GM18909 (cell line): Measurements from ENCODE around the gene SERPINA12.
"Not testable (repeated sequence)": the region's sequence is repeated elsewhere in the genome, so short reads cannot be mapped to it uniquely, and the experiment has no call there.

ENCODE experiments used
- ATAC-seq: cut with Tn5 transposase; IDR thresholded peaks from one replicate; pipeline ENCODE4 v1.9.1; 2021; ENCODE audit warnings: mild to moderate bottlenecking; ENCODE audit not compliant: unreplicated experiment, poor library complexity

SERPINA12 gene

DNA sequence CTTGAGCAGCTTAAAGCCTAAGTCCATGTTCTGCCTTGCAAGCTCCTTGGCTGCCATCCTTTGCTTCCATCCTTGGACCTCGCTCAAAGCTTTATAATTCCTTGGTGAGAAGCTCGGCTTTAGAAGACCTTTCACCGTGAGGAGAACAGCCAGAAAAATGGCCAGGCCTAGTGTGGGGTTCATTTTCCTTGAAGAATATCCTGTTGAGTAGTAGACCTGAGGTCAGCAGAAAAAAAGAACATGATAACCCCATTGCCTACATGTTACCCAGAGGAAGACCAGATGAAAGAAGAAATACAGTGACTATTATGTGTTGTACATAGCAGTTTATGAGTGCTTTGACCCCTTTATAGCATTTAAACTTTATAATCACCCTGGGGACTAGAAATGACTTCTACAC is 11.1 kb downstream of the SERPINA12 start:
- ATAC-seq, result no peak

DNA sequence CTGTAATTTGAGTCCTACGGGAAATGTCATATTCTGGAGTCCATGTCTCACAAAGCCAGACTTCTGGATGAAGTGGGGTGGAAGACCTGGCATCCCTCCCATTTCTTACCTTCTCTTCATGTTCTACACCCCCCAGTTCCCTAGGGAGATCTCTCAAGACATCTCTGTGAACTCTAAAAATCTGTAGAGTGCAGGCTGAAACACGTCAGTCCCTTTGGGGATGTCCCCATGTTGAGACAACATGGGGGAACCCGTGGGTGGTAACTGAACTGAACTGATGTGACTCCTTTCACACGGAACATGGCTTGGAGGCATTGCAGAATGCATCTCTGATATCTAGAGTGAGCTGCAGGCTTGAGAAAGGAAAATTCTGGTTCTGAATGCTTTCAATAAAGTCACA is 15.2 kb downstream of the SERPINA12 start:
- no peak for ATAC-seq

DNA sequence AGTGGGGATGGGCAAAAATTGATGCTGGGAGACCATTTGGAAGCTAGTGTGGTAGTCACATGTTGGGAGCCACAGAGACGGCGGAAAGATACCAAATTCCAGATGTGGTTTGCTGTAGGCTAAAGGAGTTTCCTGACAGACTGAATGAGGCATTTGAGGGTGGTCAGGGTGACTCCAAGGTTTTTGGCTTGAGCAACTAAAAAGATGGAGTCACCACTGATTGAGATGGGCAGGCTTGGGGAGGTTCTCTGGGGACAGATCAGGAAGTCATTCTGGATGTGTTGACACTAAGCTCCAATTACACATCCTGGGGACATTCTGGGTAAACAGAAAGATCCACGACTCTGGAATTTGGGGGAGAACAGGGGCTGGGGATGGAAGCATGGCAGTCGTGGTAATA is 17.8 kb downstream of the SERPINA12 start:
- ATAC-seq, result no peak

DNA sequence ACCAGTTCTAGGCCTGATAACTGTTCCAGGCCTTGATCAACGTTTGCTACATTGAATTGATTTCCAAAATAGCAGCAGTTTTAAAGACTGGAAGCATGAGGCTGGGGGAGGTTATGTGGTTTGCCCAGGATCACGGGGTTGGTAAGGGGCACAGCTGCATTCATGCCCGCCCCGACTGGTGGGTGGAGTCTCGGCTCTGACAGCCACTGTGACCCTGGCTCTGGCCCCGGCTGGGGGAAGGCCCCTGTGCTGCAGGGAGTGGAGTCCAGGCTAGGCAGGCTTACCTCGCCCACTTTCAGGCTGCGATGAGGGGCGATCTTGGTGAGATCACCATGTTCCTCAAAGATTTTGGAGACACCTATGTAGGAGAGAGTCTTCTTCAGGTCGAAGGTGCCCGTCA is 19.9 kb downstream of the SERPINA12 start:
- no peak for ATAC-seq

DNA sequence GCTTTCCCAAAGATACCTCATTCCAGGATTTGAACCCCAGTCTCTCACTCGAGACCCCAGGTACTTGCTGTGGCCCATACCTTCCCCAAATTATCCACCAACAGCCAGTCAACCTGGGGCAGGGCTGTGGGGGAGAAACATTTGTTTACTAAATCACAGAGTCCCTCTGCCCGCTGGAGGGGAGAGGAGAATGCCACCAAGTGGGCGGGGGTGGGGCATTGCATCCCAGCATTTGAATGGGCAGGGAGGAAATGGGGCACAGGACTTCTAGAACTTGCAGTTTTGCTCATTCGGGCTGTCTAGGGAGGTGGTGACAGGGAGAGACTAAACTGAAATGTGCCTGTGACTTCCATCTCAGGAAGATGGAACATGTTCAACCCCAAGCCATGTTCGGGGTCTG is 22.4 kb downstream of the SERPINA12 start:
- ATAC-seq, result no peak

DNA sequence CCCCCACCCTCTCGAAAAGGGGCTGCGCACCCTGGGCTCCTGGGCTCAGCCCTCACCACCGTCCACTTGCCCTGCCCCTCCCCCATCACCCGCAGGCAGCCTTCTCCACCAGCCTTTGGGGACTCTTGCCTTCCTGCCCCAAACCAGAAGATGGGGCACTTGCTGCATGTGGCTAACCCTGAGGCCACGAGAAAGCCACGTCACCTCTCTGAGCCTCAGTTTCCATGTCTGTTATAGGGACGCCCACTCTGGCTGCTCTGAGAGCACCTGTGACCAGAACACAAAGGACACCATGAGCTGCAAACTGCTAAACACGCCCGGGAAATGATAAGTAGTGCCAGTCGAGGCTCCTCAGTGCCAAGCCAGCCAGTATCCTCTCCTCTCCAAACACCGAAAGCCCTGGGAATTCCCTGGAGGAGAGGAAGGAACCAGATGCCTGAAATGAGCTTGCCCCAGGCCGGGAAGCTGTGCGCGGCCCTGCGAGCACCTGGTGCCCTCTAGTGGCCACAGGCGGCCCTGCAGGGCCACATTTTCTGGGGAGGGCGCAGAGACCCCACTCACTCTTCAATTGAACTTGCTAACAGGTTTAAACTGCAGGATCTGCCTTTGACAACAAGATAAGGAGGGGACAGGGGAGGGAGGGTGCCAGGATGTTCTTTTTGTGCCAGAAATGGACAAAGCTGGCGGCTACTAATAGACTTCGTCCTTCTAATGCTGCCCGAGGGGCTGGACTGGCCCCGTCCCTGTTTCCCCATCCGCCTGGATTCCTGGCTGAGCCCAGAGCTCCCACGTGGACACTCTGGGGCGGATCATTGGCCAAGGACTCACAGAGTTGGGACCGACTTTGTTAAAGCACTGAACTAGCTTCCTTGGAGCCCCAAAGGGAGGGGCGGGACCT is 23.1 kb downstream of the SERPINA12 start:
- no peak for ATAC-seq

DNA sequence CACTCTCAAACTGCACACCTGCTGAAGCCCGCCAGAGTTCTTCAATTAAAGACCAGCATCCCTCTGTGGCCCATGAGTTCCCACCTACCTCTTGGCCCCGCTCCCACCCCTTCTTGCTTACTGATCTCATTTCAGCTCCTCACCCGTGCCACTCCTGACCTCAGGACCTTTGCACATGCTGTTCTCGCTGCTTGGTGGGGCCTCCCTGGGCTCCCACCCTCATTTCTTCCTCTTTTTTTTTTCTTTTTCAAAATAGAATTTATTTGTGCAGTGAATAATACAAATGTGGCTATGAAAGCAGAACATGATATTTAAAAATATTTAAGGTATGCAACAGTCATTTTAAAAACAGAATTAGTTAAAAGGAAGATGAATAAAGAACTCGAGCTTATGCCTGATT is 24.8 kb downstream of the SERPINA12 start:
- ATAC-seq, result no peak

DNA sequence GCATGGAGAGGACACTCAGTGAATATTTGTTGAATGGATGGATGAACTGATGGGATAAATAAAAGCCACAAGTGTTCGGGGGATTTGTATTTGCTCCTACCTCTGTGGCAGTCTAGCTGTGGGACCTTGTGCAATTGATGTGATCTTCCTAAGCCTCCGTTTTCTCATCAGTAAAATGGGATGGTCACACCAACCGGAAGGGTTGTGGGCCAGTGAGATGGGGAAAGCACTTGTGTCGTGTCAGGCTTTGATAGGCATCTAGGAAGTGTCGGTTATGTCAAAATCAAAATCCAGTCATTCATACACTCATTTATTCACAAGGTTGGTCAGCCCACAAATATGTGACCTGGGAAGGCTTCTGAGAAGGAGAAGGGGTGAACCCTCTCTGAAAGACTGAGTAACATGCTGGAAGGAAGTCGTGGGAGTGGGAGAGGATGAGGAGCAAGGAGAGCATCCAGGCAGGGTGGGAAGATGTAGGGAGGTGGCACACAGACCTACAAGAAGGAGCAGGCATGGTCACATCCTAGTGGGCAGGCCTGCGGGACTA is 25.5 kb downstream of the SERPINA12 start:
- ATAC-seq, result no peak

DNA sequence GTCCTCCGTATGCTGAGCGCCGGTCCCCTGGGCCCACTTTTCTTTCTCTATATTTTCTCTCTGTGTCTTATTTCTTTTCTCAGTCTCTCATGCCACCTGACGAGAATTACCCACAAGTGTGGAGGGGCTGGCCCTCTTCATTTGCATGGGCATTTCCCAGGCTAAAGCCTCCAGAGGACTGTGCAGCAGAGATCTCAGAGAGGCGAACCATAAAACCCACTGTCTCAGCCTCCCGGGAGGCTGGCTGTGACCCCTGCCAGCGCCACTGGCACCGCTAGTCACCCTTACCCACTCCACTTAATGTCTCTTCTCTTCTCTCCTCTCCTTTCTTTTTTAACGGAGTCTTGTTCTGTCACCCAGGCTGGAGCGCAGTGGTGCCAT is 26.2 kb downstream of the SERPINA12 start:
- ATAC-seq, result peak; percentile 77

DNA sequence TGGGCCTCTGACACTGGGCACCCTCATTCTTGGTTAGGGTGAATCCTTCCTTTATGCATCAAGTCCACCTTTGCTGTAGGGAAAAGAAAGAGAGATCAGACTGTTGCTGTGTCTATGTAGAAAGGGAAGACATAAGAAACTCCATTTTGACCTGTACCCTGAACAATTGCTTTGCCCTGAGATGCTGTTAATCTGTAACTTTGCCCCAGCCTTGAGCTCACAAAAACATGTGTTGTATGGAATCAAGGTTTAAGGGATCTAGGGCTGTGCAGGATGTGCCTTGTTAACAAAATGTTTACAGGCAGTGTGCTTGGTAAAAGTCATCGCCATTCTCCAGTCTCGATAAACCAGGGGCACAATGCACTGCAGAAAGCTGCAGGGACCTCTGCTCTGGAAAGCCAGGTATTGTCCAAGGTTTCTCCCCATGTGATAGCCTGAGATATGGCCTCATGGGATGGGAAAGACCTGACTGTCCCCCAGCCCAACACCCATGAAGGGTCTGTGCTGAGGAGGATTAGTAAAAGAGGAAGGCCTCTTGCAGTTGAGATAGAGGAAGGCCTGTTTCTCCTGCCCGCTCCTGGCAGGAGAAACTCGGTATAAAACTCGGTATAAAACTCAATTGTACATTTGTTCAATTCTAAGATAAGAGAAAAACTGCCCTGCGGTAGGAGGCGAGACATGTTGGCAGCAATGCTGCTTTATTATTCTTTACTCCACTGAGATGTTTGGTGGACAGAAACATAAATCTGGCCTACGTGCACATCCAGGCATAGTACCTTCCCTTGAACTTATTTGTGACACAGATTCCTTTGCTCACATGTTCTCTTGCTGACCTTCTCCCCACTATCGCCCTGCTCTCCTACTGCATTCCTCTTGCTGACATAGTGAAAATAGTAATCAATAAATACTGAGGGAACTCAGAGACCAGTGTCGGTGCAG is 26.9 kb downstream of the SERPINA12 start:
- ATAC-seq, result not testable (repeated sequence)

DNA sequence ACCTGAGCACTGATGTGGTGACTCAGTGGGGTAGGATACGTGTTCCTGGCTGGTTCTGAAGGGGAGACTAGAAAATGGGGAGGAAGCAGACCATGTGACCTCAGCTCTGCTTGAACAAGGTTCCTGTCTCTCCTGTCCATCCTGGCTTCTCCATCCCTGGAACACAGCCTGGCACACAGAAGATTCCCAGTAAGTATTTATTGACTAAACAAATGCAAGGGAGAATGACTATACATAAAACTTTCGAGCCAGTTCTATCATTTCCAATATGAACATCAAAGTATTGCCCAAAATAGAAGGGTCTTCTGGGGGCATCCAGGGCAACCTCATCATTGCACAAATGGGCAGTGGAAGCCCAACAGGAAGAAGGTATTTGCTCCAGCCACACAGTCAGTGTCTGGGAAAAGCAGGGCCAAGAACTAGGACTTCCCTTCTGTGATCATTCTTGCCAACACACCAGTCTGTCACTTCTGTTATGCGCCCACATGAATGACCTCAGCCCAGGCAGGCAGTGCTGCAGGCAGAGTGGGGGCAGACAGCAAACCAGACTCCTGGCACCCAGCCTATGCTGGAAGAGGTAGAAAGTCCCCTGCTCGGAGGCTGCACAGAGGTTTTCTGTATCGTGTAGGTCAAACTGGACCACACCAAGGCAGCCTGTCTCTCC is 27.7 kb downstream of the SERPINA12 start:
- ATAC-seq, result no peak

DNA sequence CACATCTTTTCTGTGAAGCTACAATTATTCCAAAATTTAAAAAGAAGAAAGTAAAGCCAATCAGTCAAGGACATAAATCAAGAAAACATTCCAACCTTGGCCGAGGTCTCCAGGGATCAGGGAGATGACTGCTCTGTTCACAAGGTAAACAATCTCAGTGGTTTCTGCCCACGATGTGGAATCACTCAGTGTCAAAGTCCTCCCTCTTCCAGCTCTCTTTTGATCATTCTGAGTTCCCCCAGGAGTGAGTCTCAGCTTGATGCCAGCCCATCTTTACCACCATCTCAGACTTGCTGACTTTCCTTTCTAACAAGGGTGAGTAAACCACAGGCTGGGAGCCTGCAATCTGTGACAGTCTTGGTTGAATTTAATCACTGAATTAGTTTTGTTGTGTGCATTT is 28.5 kb downstream of the SERPINA12 start:
- no peak for ATAC-seq

DNA sequence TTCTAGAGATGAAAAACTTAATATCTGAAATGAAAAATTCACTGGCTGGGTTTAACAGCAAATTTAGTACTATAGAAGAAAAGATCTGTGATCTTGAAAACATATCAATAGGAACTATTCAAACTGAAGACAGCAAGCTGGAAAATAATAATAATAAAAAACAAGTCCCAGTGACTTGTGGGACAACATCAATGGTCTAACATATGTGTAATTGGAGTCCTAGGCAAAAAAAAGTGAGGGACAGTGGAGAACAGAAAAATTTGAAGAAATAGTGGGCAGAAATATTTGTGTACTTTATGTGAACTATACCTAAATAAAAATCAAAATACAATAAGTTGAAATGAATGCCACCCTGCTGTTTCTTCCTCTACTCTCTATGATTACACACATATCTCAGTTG is 30.8 kb downstream of the SERPINA12 start:
- ATAC-seq, result no peak

DNA sequence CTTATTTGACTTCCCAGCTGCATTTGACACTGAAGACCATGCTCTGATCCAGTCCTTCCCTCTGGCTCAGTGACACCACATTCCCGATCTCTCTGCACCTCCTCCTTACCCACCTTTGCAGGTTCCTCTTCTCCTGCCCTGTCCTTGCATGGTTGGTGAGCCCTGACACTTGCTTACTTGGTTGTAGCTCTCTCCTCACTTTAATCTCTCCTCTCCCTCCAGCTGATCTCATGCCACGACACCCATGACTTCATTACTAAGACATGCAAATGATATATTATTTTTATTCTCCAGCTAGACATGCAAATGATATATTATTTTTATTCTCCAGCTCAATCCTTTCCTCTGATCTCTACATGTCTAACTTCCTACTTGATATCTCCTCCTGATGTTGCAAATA is 33.2 kb downstream of the SERPINA12 start, which contains the start of gene SERPINA9:
Gene SERPINA9 (minus strand): TSS at position 175 of the 400 bp plus-strand sequence. CDS start 6,357 bp downstream, outside the sequence.
- no peak for ATAC-seq

DNA sequence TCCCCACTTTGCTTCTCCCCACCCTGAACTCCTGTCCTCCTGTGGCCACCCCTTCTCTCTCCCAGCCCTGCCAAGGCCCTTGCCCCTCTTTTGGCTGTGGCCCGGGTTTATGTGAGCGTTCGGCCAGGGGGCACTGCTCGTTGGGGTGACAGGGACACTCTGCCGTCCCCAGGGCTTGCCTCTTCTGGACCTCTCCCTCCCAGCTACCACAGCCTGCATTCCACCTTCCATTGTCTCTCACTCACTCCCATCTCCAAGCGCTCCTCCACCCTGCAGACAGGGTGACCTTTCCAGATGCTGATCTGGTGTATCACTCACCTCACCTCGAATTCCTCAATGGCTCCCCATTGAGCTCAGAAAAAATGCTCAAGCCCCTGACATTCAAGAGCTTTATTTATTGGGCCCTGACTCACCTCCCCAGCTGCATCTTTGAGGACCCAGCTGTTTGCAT is 34.7 kb downstream of the SERPINA12 start:
- ATAC-seq, result no peak

DNA sequence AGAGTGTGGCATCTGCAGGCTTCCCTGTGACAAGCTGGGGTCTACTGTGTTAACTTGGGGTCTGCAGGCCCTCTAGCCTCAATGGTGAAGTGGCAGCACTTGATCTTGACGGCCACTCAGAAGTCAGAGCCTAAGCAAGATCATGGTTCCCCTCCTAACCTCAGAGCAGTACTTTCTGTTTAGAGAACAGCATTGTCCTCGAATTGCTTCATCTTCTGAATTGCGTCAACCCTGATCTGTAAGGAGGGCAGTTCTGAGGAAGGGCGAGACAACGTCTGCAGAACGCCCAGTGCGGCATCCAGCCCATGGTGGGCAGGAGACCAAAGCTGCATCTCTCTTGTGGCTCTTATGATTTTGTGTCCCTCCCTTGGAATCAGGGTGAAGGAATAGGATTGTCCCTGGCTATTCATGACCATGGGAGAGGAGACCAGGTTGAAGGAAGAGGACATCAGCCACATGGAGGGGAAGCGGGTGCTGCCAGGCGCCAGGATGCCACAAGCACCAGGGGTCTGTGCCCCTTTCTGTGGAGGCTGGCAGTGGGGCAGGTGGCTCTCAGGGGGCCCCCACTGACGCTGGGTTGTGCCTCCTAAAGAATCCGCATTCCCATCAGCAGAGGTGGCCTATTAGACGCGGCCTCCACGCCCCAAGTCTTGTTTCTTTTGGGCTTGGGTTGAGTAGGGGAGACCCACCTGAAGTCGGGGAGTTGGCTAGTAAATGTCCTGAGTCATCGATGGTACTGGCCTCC is 35.4 kb downstream of the SERPINA12 start:
- ATAC-seq, result no peak

DNA sequence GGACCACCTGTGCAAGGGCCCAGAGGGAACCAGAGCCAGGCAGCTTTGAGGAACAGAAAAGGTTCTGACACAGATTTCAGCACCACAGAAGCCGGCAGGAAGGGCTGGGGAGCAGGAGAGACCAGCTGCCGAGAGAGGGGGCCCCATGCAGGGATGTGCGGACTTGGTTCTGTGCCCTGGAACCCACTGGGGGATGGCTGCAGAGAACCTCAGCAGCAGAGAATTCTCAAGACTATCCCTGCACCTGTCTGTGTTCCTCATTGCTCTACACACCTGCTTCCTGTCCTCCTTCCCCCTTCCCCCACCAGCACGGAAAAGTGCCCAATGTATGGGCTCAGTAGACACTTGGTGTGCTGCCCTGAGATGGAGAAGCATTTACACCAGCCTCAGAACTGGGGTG is 36.4 kb downstream of the SERPINA12 start:
- ATAC-seq, result no peak

DNA sequence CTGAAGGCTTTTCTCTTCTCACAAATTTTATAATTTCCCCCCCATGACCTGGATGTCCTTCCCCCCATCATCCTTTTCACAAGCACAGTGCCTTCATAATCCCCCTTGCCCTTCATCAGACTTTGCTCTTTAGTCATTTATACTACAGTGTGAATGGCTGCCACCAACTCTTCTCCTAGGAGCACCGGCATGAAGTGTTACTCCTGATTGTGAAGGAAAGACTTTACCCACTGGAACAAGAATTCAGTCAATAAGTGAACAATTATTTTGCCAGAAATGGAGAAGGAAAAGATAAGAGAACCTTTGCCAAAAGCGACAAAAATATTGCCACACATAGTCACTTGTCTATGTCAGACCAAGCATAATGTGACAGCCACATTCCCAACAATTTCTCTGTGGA is 38.2 kb downstream of the SERPINA12 start:
- no peak for ATAC-seq

DNA sequence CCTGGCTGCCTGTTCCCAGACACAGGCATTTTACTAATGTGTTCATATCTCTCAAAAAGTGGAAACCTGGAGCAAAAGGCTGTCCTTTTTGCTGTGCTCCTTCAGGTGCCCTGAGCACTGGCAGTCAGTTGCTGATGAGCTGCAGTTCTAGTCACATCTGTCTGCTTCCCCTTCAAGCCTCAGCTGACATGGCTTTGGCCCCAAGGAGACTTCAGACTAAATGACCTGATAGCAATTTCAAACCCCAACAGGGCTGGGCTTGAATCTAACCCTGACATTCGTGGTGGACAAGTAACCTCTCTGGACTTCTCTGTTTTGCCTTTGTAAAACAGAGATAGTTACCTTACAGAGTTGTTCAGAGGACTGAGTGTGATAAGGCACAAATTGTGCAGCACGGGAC is 39.0 kb downstream of the SERPINA12 start:
- no peak for ATAC-seq

DNA sequence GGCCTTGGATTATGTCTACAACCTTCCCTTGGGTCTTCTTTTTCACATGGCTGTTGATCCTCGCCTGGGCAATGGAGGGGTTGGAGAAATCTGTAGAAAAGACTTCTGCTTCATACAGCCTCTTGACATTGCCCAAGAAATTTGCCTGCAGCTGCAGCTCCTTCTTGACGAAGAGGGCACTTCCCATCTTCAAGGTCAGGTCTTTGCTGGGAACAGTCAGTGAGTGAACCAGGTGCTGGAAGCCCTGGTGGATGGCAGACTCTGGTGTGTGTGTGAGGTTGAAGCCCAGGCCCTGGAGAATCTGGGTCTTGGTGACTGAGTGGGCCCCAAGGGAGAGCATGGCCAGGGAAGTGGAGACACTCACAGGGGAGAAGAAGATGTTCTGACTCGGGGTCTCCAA is 40.0 kb downstream of the SERPINA12 start:
- ATAC-seq, result no peak
